ENCODE data around the gene PLCB4. TPM values are rescaled to one million over a fixed set of nuclear protein-coding genes. Genes with fewer than 3 reads are reported as not detected.

The PLCB4 gene
- total RNA-seq, 4 donors from 2014 or later, result 6.3 to 24.5 (median 10.4) TPM

GRCh38 chr20:9492067-9492466, 423.2 kb downstream of the PLCB4 start:
- Histone ChIP-seq H3K27ac (no peak overlapping the region), H3K27me3 (no peaks in the 10 kb centered on the region), H3K36me3 (no peaks in the 10 kb centered on the region), H3K4me1 (no peaks in the 10 kb centered on the region), H3K4me3 (no peak overlapping the region), H3K9me3 (no peaks in the 10 kb centered on the region)
- TF ChIP-seq EP300 (IDR thresholded peaks at IDR 0.05), result no peak
- no peak for TF ChIP-seq CTCF (IDR thresholded peaks at IDR 0.05)
- TF ChIP-seq POLR2AphosphoS5 (IDR thresholded peaks at IDR 0.05), result no peak
- TF ChIP-seq POLR2A (IDR thresholded peaks at IDR 0.05), result no peak
- DNase-seq (ENCODE audit: low spot score in 2 of 2), result no peak
- WGBS, result 61% methylated on average over 4 of the region's 4 CpGs

- no peak overlapping the region for H3K4me3 ChIP-seq
- no peaks in the 10 kb centered on the region for H3K27me3 ChIP-seq
- H3K9me3 ChIP-seq, result no peaks in the 10 kb centered on the region
- WGBS, result 72% methylated on average over 2 of the region's 2 CpGs
- H3K36me3 ChIP-seq, result no peaks in the 10 kb centered on the region
- TF ChIP-seq POLR2A (IDR thresholded peaks at IDR 0.05), result no peak
- TF ChIP-seq CTCF (IDR thresholded peaks at IDR 0.05), result no peak
- no peak for TF ChIP-seq POLR2AphosphoS5 (IDR thresholded peaks at IDR 0.05)
- TF ChIP-seq EP300 (IDR thresholded peaks at IDR 0.05), result no peak
- no peak for DNase-seq (ENCODE audit: low spot score in 2 of 2)
- H3K4me1 ChIP-seq, result no peaks in the 10 kb centered on the region
- no peak overlapping the region for H3K27ac ChIP-seq
Observed at GRCh38 chr20:9493803-9494202, 424.9 kb downstream of the PLCB4 start.

GRCh38 chr20:9495701-9496100, 426.8 kb downstream of the PLCB4 start:
- H3K27ac ChIP-seq, result no peak overlapping the region
- H3K4me1 ChIP-seq, result no peaks in the 10 kb centered on the region
- no peaks in the 10 kb centered on the region for H3K36me3 ChIP-seq
- H3K4me3 ChIP-seq, result no peak overlapping the region
- 86% methylated on average over 1 of the region's 2 CpGs for WGBS
- no peak for DNase-seq (ENCODE audit: low spot score in 2 of 2)
- TF ChIP-seq POLR2AphosphoS5 (IDR thresholded peaks at IDR 0.05) (no peak), POLR2A (IDR thresholded peaks at IDR 0.05) (no peak), EP300 (IDR thresholded peaks at IDR 0.05) (no peak), CTCF (IDR thresholded peaks at IDR 0.05) (no peak)
- no peaks in the 10 kb centered on the region for H3K9me3 ChIP-seq
- H3K27me3 ChIP-seq, result no peaks in the 10 kb centered on the region

- no peaks in the 10 kb centered on the region for H3K27me3 ChIP-seq
- no peak for TF ChIP-seq POLR2A (IDR thresholded peaks at IDR 0.05)
- TF ChIP-seq CTCF (IDR thresholded peaks at IDR 0.05), result no peak
- no peak for TF ChIP-seq POLR2AphosphoS5 (IDR thresholded peaks at IDR 0.05)
- TF ChIP-seq EP300 (IDR thresholded peaks at IDR 0.05), result no peak
- no peak for DNase-seq (ENCODE audit: low spot score in 2 of 2)
- H3K36me3 ChIP-seq, result no peaks in the 10 kb centered on the region
- H3K4me3 ChIP-seq, result no peak overlapping the region
- no peak overlapping the region for H3K27ac ChIP-seq
- no peaks in the 10 kb centered on the region for H3K9me3 ChIP-seq
- H3K4me1 ChIP-seq, result no peaks in the 10 kb centered on the region
- 90% methylated on average over 3 of the region's 3 CpGs for WGBS
Observed at GRCh38 chr20:9496155-9496554, 427.3 kb downstream of the PLCB4 start.

- no peak for TF ChIP-seq POLR2AphosphoS5 (IDR thresholded peaks at IDR 0.05)
- no peak for TF ChIP-seq EP300 (IDR thresholded peaks at IDR 0.05)
- TF ChIP-seq CTCF (IDR thresholded peaks at IDR 0.05), result no peak
- TF ChIP-seq POLR2A (IDR thresholded peaks at IDR 0.05), result no peak
- no peak overlapping the region for H3K4me3 ChIP-seq
- H3K9me3 ChIP-seq, result no peaks in the 10 kb centered on the region
- no peak overlapping the region for H3K27ac ChIP-seq
- no peaks in the 10 kb centered on the region for H3K36me3 ChIP-seq
- no peaks in the 10 kb centered on the region for H3K4me1 ChIP-seq
- H3K27me3 ChIP-seq, result no peaks in the 10 kb centered on the region
- no peak for DNase-seq (ENCODE audit: low spot score in 2 of 2)
- 79% methylated on average over 4 of the region's 4 CpGs for WGBS
Observed at GRCh38 chr20:9498322-9498721, 429.4 kb downstream of the PLCB4 start.
